Gastroesophageal sphincter (tissue), 4 donors: ENCODE data around the gene KASH5. TPM values are rescaled to one million over a fixed set of nuclear protein-coding genes. Genes with fewer than 3 reads are reported as not detected.
A peak's percentile ranks its signal among the peaks of the same experiment; 100 is the strongest.

Source experiments
- ATAC-seq: fragments of 150-250 bp; one replicate; pipeline ENCODE4 v1.9.1; 2016; ENCODE audit warnings: mild to moderate bottlenecking, moderate library complexity
- H3K27ac ChIP-seq, 4 donors: fragments of 200-600 bp; sonication (generic) in 3 of 4; 1 replicate in 3 of 4; 2 replicates in 1 of 4; pipeline ENCODE4 v1.5.1; 2016 to 2019
- H3K27me3 ChIP-seq: fragments of 200-600 bp; sonication (generic); one replicate; pipeline ENCODE4 v1.5.1; 2019
- H3K36me3 ChIP-seq, 2 donors: fragments of 200-600 bp; sonication (generic); one replicate each; pipeline ENCODE4 v1.5.1; 2019; ENCODE audit warnings: control low read depth in 1 of 2
- H3K4me1 ChIP-seq, 3 donors: fragments of 200-600 bp; sonication (generic); 1 replicate in 2 of 3; 2 replicates in 1 of 3; pipeline ENCODE4 v1.5.1; 2016 to 2019; ENCODE audit warnings: control low read depth in 2 of 3
- H3K4me3 ChIP-seq, 2 donors: fragments of 200-600 bp; sonication (generic); one replicate each; pipeline ENCODE4 v1.5.1; 2019; ENCODE audit warnings: mild to moderate bottlenecking in 1 of 2, moderate library complexity in 1 of 2
- H3K9me3 ChIP-seq, 3 donors: fragments of 200-600 bp; sonication (generic); one replicate each; pipeline ENCODE4 v1.5.1; 2017 to 2019; ENCODE audit warnings: control low read depth in 2 of 3
- CTCF ChIP-seq, 4 experiments: fragments of 200-600 bp in 2 of 4; fragments of 450-650 bp in 2 of 4; sonication (generic) in 1 of 4; IDR thresholded peaks; one replicate each; pipeline ENCODE4 v1.5.1; 2017 to 2019; ENCODE audit warnings: antibody characterized with exemption in 4 of 4, mild to moderate bottlenecking in 2 of 4, moderate library complexity in 2 of 4
- EP300 ChIP-seq: sonication (generic); formaldehyde crosslinking; IDR thresholded peaks from one replicate; pipeline ENCODE4 v1.6.1; 2017; ENCODE audit warnings: antibody characterized with exemption, mild to moderate bottlenecking
- POLR2A ChIP-seq, 2 donors: fragments of 450-650 bp; IDR thresholded peaks; one replicate each; pipeline ENCODE4 v1.6.1; 2017; ENCODE audit warnings: antibody characterized with exemption in 2 of 2, mild to moderate bottlenecking in 2 of 2, moderate library complexity in 1 of 2
- POLR2AphosphoS5 ChIP-seq: sonication (generic); formaldehyde crosslinking; IDR thresholded peaks from one replicate; pipeline ENCODE4 v1.6.1; 2017; ENCODE audit warnings: antibody characterized with exemption
- WGBS, 2 donors: methylation state at CpG; one replicate each; pipeline ENCODE4 v1.1.5; 2018; ENCODE audit warnings: low coverage in 1 of 2; 5-methylcytosine and 5-hydroxymethylcytosine counted together
- total RNA-seq, 4 donors: library from RNA; depleted of rRNA; stranded (reverse); fragments of >200 nt; gene quantifications; one replicate each; pipeline ENCODE4 v1.1.0, GENCODE V29; 2016

The KASH5 gene
- total RNA-seq, 4 donors from 2014 or later = not detected

GRCh38 chr19:49453013-49453756, 65.1 kb downstream of the KASH5 start, which contains the start of gene ALDH16A1:
TSS of gene ALDH16A1 (plus strand) at chr19:49453225. CDS start at chr19:49453332, 107 bp downstream.
- H3K9me3 ChIP-seq = no peaks in the 10 kb centered on the region
- peaks cover 0 to 61% (median 21%) of the 10 kb centered on the region in 3 donors for H3K4me1 ChIP-seq
- WGBS, 2 donors = 0 to 1% methylated on average over 8 to 30 of the region's 66 CpGs
- no peaks in the 10 kb centered on the region for H3K27me3 ChIP-seq
- H3K36me3 ChIP-seq = peaks cover 0 to 29% of the 10 kb centered on the region in 2 donors
- H3K4me3 ChIP-seq = peak within 1 kb of the TSS; percentile 81 to 86
- peak within 1 kb of the TSS; percentile 95 to 100 (median 96) for H3K27ac ChIP-seq
- peak; percentile 94 for ATAC-seq
- TF ChIP-seq POLR2AphosphoS5 = peak; percentile 91
- peak in 1 of 4 experiments; percentile 2 for TF ChIP-seq CTCF (IDR thresholded peaks at IDR 0.05)
- peak; percentile 67 to 83 for TF ChIP-seq POLR2A (IDR thresholded peaks at IDR 0.05)
- TF ChIP-seq EP300 = no peak

GRCh38 chr19:49453757-49454240, 65.8 kb downstream of the KASH5 start:
- ATAC-seq = no peak
- Histone ChIP-seq H3K27ac (peak overlapping the region; percentile 95 to 100 (median 96)), H3K4me3 (peak overlapping the region; percentile 49 to 81), H3K4me1 (peaks cover 0 to 61% (median 21%) of the 10 kb centered on the region in 3 donors), H3K27me3 (no peaks in the 10 kb centered on the region), H3K9me3 (no peaks in the 10 kb centered on the region), H3K36me3 (peaks cover 0 to 29% of the 10 kb centered on the region in 2 donors)
- TF ChIP-seq EP300 = no peak
- no peak for TF ChIP-seq CTCF (IDR thresholded peaks at IDR 0.05)
- TF ChIP-seq POLR2AphosphoS5 = no peak
- no peak for TF ChIP-seq POLR2A (IDR thresholded peaks at IDR 0.05)
- 15 to 31% methylated on average over 4 to 8 of the region's 10 CpGs for WGBS, 2 donors

- Histone ChIP-seq H3K27me3 (no peaks in the 10 kb centered on the region), H3K27ac (peak overlapping the region in 3 of 4 donors; percentile 51 to 73 (median 69)), H3K4me3 (no peak overlapping the region), H3K9me3 (no peaks in the 10 kb centered on the region), H3K36me3 (peaks cover 0 to 32% of the 10 kb centered on the region in 2 donors), H3K4me1 (peaks cover 0 to 51% (median 16%) of the 10 kb centered on the region in 3 donors)
- TF ChIP-seq EP300 (no peak), CTCF (IDR thresholded peaks at IDR 0.05) (no peak), POLR2AphosphoS5 (peak; percentile 12), POLR2A (IDR thresholded peaks at IDR 0.05) (no peak)
- 52 to 55% methylated on average over 5 of the region's 5 CpGs for WGBS, 2 donors
- no peak for ATAC-seq
Measured at GRCh38 chr19:49455773-49456172, 67.7 kb downstream of the KASH5 start.

- no peak for ATAC-seq
- no peak for TF ChIP-seq POLR2AphosphoS5
- TF ChIP-seq EP300 = no peak
- no peak for TF ChIP-seq CTCF (IDR thresholded peaks at IDR 0.05)
- no peak for TF ChIP-seq POLR2A (IDR thresholded peaks at IDR 0.05)
Measured at GRCh38 chr19:49456326-49456725, 68.3 kb downstream of the KASH5 start.

More at GRCh38 chr19:49456326-49456725, 68.3 kb downstream of the KASH5 start:
- peaks cover 0 to 46% (median 16%) of the 10 kb centered on the region in 3 donors for H3K4me1 ChIP-seq
- no peaks in the 10 kb centered on the region for H3K27me3 ChIP-seq
- no peak overlapping the region for H3K4me3 ChIP-seq
- H3K27ac ChIP-seq = peak overlapping the region in 3 of 4 donors; percentile 51 to 73 (median 69)
- H3K36me3 ChIP-seq = peaks cover 0 to 35% of the 10 kb centered on the region in 2 donors
- 67 to 81% methylated on average over 4 to 5 of the region's 5 CpGs for WGBS, 2 donors
- H3K9me3 ChIP-seq = no peaks in the 10 kb centered on the region
